ENCODE measurements around the gene TTC34.

The TTC34 gene

DNA sequence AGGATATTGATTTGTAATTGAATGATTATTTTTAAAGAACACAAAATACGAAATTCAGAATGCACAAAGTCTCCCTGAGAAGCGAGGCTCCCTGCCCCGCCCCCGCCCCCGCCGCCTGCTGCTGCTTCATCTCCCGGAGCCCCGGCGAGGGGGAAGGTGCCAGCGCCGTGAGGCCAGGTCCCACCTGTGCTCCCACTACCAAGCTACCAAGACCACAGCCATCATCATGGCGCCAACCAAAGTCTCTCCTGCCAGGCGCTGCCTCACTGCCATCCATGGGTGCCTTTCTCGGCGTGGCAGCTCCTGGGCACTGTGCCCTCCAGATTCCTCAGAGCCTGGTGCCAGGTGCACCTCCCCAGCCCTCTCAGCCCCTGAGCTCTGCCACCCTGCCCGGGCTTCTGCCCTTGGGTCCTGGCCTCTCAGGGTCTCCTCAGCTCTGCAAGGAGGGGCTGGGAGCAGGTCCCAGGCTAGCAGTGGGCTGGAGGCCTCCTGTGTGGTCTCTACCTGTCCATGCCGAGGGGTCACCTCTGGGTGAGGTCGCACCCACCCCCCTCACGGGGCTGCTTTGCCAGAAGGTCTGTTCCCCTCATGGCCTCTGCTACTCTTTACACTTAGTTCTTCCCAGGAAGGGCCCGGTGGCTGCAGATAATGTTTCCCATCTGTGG is 29.4 kb upstream of the TTC34 start:
- TF ChIP-seq, protein P1, sequence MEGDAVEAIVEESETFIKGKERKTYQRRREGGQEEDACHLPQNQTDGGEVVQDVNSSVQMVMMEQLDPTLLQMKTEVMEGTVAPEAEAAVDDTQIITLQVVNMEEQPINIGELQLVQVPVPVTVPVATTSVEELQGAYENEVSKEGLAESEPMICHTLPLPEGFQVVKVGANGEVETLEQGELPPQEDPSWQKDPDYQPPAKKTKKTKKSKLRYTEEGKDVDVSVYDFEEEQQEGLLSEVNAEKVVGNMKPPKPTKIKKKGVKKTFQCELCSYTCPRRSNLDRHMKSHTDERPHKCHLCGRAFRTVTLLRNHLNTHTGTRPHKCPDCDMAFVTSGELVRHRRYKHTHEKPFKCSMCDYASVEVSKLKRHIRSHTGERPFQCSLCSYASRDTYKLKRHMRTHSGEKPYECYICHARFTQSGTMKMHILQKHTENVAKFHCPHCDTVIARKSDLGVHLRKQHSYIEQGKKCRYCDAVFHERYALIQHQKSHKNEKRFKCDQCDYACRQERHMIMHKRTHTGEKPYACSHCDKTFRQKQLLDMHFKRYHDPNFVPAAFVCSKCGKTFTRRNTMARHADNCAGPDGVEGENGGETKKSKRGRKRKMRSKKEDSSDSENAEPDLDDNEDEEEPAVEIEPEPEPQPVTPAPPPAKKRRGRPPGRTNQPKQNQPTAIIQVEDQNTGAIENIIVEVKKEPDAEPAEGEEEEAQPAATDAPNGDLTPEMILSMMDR (conservative IDR thresholded peaks at IDR 0.05; ENCODE audit: low read length) = no peak
- TF ChIP-seq EZH2phosphoT487 (IDR thresholded peaks at IDR 0.05; ENCODE audit: borderline replicate concordance) = no peak
- no peak overlapping the region for H2AFZ ChIP-seq (ENCODE audit: low read length)
- no peak overlapping the region for H3K4me2 ChIP-seq (ENCODE audit: low read depth, low read length, poor library complexity, severe bottlenecking)
- H3F3A ChIP-seq (ENCODE audit: low read depth) = no peaks in the 10 kb centered on the region
- H3K9ac ChIP-seq (ENCODE audit: low read depth, low read length, poor library complexity, severe bottlenecking) = no peak overlapping the region
- no peaks in the 10 kb centered on the region for H4K20me1 ChIP-seq (ENCODE audit: insufficient read depth, low read length, poor library complexity, severe bottlenecking)
- no peaks in the 10 kb centered on the region for H3K27me3 ChIP-seq (ENCODE audit: insufficient read depth, low read length, poor library complexity, severe bottlenecking)
- no peak overlapping the region for H3K4me3 ChIP-seq (ENCODE audit: low read length, poor library complexity, severe bottlenecking)
- no peaks in the 10 kb centered on the region for H3K4me1 ChIP-seq (ENCODE audit: insufficient read depth, low read length, poor library complexity, severe bottlenecking)
- H3K79me2 ChIP-seq (ENCODE audit: insufficient read depth, low read length) = no peaks in the 10 kb centered on the region
- no peaks in the 10 kb centered on the region for H3K9me2 ChIP-seq (replicated peaks; ENCODE audit: low read depth, low read length)
- H3K36me3 ChIP-seq (ENCODE audit: insufficient read depth, low read length) = no peaks in the 10 kb centered on the region
- peaks cover 8% of the 10 kb centered on the region; the same call in 1 of the 2 replicates for H3K9me3 ChIP-seq (ENCODE audit: insufficient read depth, low read depth, low read length)

DNA sequence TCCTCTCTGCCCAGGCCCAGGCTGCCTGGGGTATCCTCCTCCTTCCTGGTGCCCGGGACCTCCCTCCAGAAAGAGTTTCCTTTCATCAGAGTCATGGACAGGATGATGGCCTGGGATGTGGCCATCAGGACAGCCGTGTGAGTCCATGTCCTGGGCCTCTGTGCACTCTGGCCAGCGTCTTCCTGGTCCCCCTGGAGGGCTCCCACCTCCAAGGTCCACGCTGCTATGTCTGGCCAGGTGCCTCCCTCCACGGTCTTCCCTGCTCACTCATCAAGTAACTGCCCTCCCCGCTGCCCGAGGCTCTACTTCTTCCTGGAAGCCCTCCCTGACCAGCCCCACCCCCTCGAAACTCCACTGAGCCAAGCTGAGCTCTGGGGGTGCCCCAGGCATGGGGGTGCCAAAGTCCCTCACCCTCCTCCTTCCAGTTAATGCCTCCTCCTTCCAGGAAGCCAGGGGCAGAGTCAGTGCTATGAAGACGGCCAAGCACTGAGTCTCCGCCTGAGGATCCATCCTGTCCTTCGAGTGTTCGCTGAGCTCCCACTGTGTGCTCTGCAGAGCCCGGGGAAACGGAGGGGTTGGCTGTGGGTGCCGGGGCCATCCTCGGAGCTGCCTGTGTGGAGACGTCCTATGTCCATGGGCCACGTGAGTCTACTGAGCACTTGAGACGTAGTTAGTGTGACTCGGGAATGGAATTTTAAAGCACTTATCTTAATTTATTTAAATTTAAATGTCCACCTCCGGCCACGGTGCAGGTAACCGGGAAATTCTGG is 28.5 kb upstream of the TTC34 start:
- TF ChIP-seq, protein P1 (conservative IDR thresholded peaks at IDR 0.05; ENCODE audit: low read length) = no peak
- no peak for TF ChIP-seq EZH2phosphoT487 (IDR thresholded peaks at IDR 0.05; ENCODE audit: borderline replicate concordance)
- Histone ChIP-seq H3K36me3 (ENCODE audit: insufficient read depth, low read length) (no peaks in the 10 kb centered on the region), H3K4me3 (ENCODE audit: low read length, poor library complexity, severe bottlenecking) (no peak overlapping the region), H3K9me2 (replicated peaks; ENCODE audit: low read depth, low read length) (no peaks in the 10 kb centered on the region), H3K4me2 (ENCODE audit: low read depth, low read length, poor library complexity, severe bottlenecking) (no peak overlapping the region), H3K4me1 (ENCODE audit: insufficient read depth, low read length, poor library complexity, severe bottlenecking) (no peaks in the 10 kb centered on the region), H3K9me3 (ENCODE audit: insufficient read depth, low read depth, low read length) (peaks cover 8% of the 10 kb centered on the region; the same call in 1 of the 2 replicates), H3K27me3 (ENCODE audit: insufficient read depth, low read length, poor library complexity, severe bottlenecking) (no peaks in the 10 kb centered on the region), H3F3A (ENCODE audit: low read depth) (no peaks in the 10 kb centered on the region), H2AFZ (ENCODE audit: low read length) (no peak overlapping the region), H3K79me2 (ENCODE audit: insufficient read depth, low read length) (no peaks in the 10 kb centered on the region), H3K9ac (ENCODE audit: low read depth, low read length, poor library complexity, severe bottlenecking) (no peak overlapping the region), H4K20me1 (ENCODE audit: insufficient read depth, low read length, poor library complexity, severe bottlenecking) (no peaks in the 10 kb centered on the region)

DNA sequence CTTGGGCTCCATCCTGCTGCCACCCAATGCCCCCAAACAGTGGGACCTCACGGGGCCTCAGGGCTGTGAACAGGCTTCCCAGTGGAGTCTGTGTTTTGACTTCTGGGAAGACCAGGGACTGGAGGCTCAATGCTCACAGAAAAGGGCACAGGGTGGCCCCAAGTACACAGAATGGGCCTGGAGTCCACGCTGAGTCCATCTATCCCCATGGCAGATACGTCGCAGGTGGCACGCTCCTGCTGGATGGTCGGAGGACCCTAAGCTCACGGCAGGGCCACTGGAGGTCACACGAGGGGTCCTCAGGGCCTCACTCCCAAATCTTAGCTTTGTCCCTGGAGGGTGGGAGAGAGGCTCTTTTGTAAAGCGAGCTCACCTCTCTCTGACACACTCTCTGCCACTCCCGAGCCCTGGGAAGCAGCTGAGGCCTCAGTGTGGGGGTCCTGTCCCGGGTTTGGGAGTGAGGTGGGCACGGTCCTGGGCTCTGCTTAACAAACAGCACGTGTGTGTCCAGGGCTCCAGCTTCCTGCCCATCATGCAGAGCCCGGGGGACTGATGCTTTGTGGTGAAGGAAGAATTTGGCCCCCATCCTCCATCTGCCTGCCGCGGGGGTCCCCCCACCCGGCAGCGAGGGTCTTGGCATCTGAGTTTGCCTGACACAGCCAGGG is 27.2 kb upstream of the TTC34 start:
- no peaks in the 10 kb centered on the region for H3K36me3 ChIP-seq (ENCODE audit: insufficient read depth, low read length)
- H3K4me3 ChIP-seq (ENCODE audit: low read length, poor library complexity, severe bottlenecking) = no peak overlapping the region
- H3K4me1 ChIP-seq (ENCODE audit: insufficient read depth, low read length, poor library complexity, severe bottlenecking) = no peaks in the 10 kb centered on the region
- H4K20me1 ChIP-seq (ENCODE audit: insufficient read depth, low read length, poor library complexity, severe bottlenecking) = no peaks in the 10 kb centered on the region
- H3K79me2 ChIP-seq (ENCODE audit: insufficient read depth, low read length) = no peaks in the 10 kb centered on the region
- H3K27me3 ChIP-seq (ENCODE audit: insufficient read depth, low read length, poor library complexity, severe bottlenecking) = no peaks in the 10 kb centered on the region
- H3F3A ChIP-seq (ENCODE audit: low read depth) = no peaks in the 10 kb centered on the region
- H3K9ac ChIP-seq (ENCODE audit: low read depth, low read length, poor library complexity, severe bottlenecking) = no peak overlapping the region
- TF ChIP-seq, protein P1 (conservative IDR thresholded peaks at IDR 0.05; ENCODE audit: low read length) = no peak
- no peak for TF ChIP-seq EZH2phosphoT487 (IDR thresholded peaks at IDR 0.05; ENCODE audit: borderline replicate concordance)
- H3K9me3 ChIP-seq (ENCODE audit: insufficient read depth, low read depth, low read length) = peaks cover 8% of the 10 kb centered on the region; the same call in 1 of the 2 replicates
- H2AFZ ChIP-seq (ENCODE audit: low read length) = no peak overlapping the region
- H3K9me2 ChIP-seq (replicated peaks; ENCODE audit: low read depth, low read length) = no peaks in the 10 kb centered on the region
- H3K4me2 ChIP-seq (ENCODE audit: low read depth, low read length, poor library complexity, severe bottlenecking) = no peak overlapping the region

All from Loucy (cell line).